CD1c-positive myeloid dendritic cell (primary cell): Measurements from ENCODE around the gene PARK7.

ENCODE experiments used
- DNase-seq: peaks from one replicate; pipeline ENCODE4 v3.0.0-alpha.2; 2016; ENCODE audit errors: extremely low spot score

PARK7 gene

DNA sequence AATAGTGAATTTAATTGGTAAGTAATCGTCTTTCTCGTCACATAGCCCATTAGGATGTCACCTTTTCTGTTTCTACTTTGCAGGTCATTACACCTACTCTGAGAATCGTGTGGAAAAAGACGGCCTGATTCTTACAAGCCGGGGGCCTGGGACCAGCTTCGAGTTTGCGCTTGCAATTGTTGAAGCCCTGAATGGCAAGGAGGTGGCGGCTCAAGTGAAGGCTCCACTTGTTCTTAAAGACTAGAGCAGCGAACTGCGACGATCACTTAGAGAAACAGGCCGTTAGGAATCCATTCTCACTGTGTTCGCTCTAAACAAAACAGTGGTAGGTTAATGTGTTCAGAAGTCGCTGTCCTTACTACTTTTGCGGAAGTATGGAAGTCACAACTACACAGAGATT lies 23.3 kb downstream of the PARK7 start:
- DNase-seq, result no peak

- no peak for DNase-seq
Measured at GRCh38 chr1:7985851-7986612, 24.5 kb downstream of the PARK7 start.

- no peak for DNase-seq
Measured at GRCh38 chr1:7987528-7987927, 26.0 kb downstream of the PARK7 start.

DNA sequence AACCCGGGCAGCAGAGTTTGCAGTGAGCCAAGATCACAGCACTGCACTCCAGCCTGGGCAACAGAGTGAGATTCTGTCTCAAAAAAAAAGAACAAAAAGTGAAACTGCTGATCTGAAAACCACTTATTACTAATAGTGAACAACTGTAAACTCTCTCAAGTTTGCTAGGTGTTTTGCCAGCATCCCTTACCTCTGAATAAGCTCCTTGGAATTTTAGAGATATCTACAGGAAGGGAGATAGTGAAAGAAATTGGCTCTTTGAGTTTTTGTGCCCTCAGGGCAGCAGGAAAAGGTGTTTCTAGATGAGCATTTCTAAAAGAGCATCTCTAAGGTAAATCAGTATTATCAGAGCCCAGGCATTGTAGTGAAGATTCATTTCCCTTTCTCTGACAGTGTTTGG lies 27.1 kb downstream of the PARK7 start:
- DNase-seq, result no peak

GRCh38 chr1:7989762-7990428 lies 28.4 kb downstream of the PARK7 start:
- no peak for DNase-seq

DNA sequence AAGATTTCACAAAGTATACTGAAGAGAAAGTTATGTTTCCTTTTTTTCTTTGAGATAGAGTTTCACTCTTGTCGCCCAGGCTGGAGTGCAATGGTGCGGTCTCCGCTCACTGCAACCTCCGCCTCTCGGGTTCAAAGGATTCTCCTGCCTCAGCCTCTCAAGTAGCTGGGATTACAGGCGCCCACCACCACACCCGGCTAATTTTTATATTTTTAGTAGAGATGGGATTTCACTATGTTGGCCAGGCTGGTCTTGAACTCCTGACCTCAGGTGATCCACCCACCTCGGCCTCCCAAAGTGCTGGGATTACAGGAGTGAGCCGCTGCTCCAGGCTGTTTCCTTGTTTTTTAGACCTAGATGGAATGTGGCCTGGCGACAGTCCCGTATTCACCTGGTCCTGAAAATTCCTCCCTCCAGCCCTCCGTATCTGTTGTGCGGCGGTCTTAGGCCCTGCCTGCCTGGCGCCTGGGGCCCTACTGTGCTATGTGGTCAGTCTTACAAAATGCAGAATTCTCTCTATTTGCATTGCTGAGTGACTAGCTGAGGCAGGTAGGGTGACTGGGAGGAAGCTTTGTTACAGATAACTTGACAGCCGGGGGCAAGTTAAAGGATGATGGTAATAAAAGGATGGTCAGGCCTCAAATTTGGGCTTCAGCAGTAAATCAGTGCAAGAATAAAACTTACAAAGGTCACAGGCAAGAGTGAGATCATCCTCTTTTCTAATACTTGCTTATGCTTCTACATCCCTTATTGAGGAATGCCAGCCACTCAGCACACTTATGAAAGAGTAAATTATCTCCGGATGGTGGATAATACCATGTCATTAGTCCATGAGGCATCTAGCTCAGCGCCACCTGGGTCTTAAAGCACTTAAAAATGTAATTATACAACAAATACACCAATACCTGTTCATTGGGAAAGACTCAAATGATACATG lies 30.3 kb downstream of the PARK7 start:
- DNase-seq, result no peak

DNA sequence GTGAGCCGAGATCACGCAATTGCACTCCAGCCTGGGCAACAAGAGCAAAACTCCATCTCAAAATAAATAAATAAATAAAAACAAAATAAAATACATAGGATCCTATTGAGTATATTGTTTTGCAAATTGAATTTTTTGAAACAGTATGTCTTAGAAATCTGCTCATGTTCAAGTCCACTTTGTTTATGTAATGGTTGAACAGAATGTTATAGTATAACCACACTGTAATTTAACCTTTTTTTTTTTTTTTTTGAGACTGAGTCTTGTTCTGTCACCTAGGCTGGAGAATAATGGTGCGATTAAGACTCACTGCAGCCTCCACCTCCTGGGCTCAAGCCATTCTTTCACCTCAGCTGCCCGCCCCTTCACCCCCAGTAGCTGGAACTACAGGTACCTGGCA lies 31.4 kb downstream of the PARK7 start:
- DNase-seq, result no peak

DNA sequence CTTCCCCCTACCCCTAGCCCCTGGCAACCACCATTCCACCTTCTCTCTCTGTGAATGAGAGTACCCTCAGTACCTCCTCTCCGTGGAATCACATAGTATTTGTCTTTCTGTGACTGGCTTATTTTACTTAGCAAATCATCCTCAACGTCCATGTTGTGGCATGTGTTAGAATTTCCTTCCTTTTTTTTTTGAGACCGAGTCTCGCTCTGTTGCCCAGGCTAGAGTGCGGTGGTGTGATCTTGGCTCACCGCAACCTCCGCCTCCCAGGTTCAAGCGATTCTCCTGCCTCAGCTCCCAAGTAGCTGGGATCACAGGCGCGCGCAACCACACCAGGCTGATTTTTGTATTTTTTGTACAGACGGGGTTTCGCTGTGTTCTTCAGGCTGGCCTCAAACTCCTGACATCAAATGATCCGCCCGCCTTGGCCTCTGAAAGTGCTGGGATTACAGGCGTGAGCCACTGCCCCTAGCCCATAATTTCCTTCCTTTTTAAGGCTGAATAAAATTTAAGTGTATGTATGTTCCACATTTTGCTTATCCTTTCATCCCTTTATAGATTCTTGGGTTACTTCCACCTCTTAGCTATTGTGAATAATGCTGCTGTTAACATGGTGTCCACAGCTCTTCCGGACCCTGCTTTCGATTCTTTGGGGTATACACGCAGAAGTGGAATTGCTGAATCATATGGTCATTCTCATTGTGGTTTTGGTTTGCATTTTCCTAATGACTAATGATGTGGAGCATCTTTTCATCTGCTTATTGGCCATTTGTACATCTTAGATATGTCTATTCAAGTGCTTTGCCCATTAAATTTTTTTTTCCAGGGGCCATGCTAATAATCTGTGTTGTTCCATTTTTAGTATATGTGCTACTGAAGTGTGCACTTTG lies 32.3 kb downstream of the PARK7 start:
- no peak for DNase-seq

DNA sequence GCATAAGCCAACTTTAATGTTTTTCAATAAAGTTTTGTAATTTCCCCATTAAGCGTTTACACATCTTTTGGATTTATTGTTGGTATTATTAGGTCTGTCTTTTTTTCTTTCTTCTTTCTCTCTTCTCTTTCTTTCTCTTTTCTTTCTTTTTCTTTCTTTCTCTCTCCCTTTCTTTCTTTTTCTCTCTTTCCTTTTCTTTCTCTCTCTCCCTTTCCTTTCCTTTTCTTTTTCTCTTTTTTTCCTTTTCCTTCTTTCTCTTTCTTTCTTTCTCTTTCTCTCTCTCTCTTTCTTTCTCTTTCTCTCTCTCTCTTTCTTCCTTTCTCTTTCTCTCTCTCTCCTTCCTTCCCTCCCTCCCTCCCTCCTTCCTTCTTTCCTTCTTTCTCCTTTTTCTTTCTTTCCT lies 33.3 kb downstream of the PARK7 start:
- no peak for DNase-seq

DNA sequence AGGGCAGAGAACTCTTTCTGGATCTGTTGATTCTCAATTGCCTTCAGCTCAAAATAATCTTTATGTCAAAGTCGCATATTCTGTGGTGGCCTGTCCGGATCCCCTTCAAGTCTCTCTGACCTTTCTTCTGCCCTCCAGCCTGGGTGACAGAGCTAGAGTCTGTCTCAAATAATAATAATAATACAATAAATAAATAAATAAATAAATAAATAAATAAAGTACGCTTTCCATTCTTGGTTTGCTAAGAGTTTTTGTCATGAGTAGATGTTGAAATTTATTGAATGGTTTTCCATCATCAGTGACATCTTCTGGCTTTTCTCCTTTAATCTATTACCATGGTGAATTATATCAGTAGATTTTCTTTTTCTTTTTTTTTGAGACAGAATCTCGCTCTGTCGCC lies 33.9 kb downstream of the PARK7 start:
- no peak for DNase-seq

DNA sequence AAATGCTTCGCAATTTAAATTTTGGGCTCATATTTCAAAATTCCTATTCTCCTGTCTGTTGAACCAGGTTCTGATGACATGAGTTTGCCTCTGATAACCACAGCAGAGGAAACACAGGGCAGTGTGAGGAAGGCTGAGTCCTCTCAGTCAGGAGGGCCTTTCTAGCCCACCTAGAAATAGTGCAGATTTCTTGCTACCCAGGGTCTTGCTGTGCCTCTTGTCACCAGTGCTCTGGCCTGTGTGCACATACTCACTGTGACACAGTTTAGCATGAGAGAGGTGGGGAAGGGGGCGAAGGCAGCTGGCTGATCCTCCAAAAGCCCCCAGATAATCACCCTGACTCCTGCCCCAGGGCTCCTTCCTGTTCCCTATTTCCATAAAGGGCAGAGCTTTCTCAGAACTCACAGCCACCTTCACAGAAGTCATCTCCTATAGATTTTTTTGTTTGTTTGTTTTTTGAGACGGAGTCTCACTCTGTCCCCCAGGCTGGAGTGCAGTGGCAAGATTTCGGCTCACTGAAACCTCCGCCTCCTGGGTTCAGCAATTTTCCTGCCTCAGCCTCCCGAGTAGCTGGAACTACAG lies 40.9 kb downstream of the PARK7 start:
- no peak for DNase-seq

DNA sequence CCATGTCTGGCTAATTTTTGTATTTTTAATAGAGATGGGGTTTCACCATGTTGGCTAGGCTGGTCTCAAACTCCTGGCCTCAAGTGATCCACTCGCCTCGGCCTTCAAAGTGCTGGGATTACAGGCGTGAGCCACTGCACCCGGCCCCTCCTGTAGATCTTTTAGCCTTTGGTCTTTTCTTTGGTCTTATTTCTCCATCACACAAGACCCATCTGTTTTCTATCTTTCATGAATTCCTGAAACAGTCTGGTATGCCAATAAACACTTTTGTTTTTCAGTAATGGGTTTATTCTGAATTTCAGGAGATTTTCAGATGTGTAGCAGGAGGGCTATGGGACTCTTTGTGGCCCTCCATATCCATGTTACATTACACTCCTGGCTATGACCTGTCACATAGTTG lies 41.4 kb downstream of the PARK7 start:
- no peak for DNase-seq

DNA sequence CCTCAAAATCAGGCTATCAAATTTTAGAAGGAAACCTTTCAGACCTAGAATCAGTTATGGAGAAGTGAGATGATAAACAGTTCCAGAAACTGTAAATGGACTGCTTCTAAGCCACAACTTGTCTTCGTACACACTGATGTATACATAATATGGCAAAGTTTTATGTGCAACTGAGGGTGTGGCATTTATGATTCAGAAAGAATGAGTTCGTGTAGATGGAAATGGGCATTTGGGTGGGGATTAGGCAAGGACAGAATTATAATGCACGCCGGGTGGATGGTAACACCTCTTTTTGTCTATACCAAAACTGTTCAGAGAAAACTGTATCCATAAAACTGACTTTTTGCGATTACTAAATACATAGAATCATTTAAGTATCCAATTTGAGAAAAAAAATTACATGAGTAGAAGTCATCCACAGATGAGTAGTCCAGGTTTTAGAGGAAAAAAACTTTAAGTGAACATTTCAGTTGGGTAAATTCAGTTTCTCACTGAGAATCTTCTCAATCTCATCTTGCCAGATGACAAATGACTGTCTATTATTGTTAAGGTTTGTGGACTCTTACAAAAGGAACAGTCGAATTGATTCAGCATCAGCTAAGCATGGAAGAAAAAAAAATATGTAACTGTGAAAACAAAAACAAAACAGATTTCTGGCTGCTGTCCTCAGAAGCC lies 42.1 kb downstream of the PARK7 start:
- no peak for DNase-seq

- DNase-seq, result no peak
Measured at GRCh38 chr1:8004113-8004802, 42.7 kb downstream of the PARK7 start.

DNA sequence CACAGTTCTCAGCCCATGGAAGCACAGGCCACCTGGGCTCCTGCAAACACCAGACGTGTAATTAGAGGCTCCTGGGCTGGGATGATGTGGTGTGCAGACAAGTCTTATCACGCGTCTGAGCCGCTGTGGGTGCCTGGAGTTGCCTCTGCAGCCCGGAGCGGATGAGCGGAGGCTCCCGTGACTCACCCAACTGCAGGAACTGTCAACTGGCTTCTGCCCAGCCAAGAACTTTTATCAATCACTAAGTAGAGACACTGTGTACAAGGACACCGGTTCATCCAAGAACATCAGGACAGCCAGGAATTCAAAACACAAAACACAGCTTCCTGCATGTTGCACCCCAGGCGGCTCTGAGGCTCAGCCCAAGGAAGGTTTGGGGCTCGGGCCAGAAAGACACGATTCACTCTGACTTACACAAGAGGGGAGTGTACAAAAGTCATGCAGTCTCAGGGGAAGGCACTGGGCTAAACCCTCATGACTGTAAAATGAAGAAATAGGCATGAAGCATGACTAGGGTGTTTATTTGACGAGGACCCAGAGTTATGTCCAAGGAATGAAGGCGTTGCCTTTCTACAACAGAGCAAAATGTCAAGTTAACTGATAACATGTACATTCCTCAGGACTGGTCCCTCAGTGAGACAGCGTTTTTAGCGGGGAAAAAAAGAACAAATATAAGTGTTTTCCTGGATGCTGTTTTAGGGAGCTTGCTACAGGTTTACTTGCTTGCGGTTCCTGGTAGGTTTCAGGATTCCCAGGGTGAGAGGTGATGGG lies 43.5 kb downstream of the PARK7 start:
- peak; percentile 45 for DNase-seq

DNA sequence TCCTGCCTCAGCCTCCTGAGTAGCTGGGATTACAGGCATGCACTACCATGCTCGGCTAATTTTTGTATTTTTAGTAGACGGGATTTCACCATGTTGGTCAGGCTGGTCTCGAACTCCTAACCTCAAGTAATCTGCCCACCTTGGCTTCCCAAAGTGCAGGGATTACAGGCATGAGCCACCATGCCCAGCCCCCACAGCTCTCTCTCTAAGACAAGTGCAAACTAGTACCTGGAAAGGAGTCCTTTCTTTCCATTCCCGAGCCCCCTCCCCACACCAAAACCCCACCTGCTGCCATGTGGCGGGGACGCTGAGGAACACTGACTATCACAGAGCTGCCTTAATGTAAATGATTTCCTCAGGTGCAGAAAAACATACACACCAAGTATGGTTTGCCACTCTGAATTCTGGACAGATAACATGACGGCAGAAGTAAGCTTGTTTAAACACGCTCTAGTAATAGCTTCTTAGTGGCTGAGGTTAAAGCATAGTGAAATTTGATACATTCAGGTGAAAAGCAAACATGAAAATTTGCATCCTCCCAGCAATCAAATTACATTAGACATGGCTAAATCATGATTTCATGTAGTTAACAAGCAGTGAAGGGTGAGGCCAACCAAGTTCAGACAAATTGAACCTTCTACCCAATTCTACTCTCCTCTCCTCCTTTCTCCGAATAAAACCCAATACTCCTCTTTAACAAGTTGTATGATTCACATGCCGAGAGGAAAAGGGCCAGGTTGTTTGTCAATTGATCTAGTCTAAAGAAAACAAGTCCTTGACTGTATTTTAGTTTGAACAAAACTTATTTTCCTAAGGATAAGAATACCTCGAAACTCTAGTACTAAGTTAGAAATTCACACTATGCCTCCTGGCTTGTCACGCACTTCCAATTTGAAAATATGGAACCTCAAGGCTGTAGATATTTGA lies 44.8 kb downstream of the PARK7 start:
- DNase-seq, result no peak

DNA sequence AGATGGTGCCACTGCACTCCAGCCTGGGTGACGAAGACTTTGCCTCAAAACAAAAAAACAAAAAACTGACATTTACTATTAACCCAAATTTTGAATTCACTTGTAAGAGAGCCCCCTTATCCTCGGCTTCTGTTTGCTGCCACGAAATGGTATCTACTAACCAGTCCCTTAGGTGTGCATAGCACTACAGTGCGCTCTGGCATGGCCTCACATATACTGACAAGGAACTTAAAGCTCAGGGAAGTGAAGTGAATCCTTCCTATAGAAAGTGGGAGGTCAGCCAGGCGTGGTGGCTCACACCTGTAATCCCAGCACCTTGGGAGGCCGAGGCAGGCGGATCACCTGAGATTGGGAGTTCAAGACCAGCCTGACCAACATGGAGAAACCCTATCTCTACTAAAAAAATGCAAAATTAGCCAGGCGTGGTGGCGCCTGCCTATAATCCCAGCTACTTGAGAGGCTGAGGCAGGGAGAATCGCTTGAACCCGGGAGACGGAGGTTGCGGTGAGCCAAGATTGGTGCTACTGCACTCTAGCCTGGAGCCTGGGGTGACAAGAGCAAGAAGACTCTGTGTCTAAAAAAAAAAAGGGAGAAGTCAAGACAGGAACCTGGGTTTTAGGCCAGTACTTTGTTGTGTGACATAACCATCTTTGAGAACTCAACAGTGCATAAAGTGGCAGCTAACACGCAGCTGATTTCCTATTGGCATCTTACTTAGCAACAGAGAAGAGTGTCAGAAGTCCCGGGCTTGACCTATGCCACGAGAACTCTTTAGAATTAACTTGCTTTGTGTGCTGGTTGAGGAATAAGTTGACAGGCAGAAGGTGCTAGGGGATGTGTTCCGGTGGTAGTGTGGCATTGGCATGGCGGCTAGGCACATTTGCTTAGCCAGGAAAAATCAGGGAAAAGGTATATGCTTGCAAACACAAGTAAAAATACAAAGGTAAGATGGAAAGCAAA lies 47.8 kb downstream of the PARK7 start:
- no peak for DNase-seq
